ENCODE measurements around the gene RUVBL2. TPM values are rescaled to one million over a fixed set of nuclear protein-coding genes. Genes with fewer than 3 reads are reported as not detected.

Gene RUVBL2
- total RNA-seq, 5 donors from 2014 or later (not counting 1 experiment from before 2014, with no cell fraction given): 20.3 to 48.7 (median 41.4) TPM

GRCh38 chr19:48950830-48951519 is 42.7 kb upstream of the RUVBL2 start:
- Mint-ChIP-seq H3K27ac (no peak overlapping the region), H3K4me3 (no peak overlapping the region), H3K4me1 (peaks cover 12 to 14% (median 12%) of the 10 kb centered on the region in 3 donors), H3K36me3 (peaks cover 1% of the 10 kb centered on the region), H3K27me3 (no peaks in the 10 kb centered on the region), H3K9me3 (peaks cover 0 to 2% (median 0%) of the 10 kb centered on the region in 3 donors)
- Histone ChIP-seq H3K27ac (ENCODE audit: low read length) (no peak overlapping the region), H3K4me1 (ENCODE audit: control insufficient read depth in 1 of 2, extremely low read depth in 1 of 2, insufficient read depth in 2 of 2, low read length in 2 of 2) (peaks cover 3 to 16% of the 10 kb centered on the region in 2 experiments), H3K4me3 (ENCODE audit: control insufficient read depth in 1 of 2, extremely low read depth in 1 of 2, low read length in 1 of 2) (no peak overlapping the region), H3K27me3 (replicated peaks in 1 of 2; ENCODE audit: control insufficient read depth in 2 of 2, extremely low read depth in 1 of 2, insufficient read depth in 2 of 2, low read length in 1 of 2) (no peaks in the 10 kb centered on the region), H3K36me3 (ENCODE audit: control insufficient read depth in 2 of 2, extremely low read depth in 1 of 2, insufficient read depth in 1 of 2, low read length in 1 of 2) (no peaks in the 10 kb centered on the region), H3K9me3 (no peaks in the 10 kb centered on the region)
- ATAC-seq (replicated peaks in 1 of 4): no peak
- no peak for DNase-seq
- WGBS (ENCODE audit: insufficient coverage): 92% methylated on average over 6 of the region's 9 CpGs
- ChIA-PET POLR2A (no interaction called here), CTCF (interaction anchor here in 1 of 2 donors (0.7 to 1.5 kb wide), 2 partner anchors 15 to 43 kb away, joined by 3 to 4 read pairs; partner anchors contain the start of gene RUVBL2)

DNA sequence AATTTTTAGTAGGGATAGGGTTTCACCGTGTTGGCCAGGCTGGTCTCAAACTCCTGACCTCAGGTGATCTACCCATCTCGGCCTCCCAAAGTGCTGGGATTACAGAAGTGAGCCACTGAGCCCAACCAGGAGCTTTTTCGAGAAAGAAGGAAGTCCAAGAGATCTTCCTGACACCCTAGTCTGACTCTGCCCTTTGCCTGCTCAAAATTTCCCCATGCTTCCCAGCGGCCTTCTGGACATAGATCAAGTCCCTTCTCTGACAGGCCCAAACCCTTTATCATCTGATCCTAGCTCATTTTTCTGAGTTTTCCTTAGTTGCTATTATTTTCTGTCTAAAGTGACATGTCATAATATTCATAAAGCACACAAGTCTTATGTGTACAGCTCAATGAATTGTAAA is 40.5 kb upstream of the RUVBL2 start:
- peak overlapping the region; percentile 21 to 85 (median 43) for H3K4me3 Mint-ChIP-seq
- CTCF ChIA-PET: interaction anchor here (0.6 to 1.6 kb wide), 5 partner anchors 19 to 1187 kb away, joined by 3 to 6 read pairs (median 5); partner anchors contain the start of genes GYS1 (in 1 of the 2) and RUVBL2 (in 1 of the 2)

GRCh38 chr19:48953990-48954594 is 39.6 kb upstream of the RUVBL2 start:
- H3K4me1 ChIP-seq (ENCODE audit: control insufficient read depth in 1 of 2, extremely low read depth in 1 of 2, insufficient read depth in 2 of 2, low read length in 2 of 2): peaks cover 6 to 25% of the 10 kb centered on the region in 2 experiments
- POLR2A ChIA-PET: interaction anchor here (0.6 to 0.7 kb wide), 4 partner anchors 12 to 228 kb away, joined by 3 to 5 read pairs (median 4); no protein-coding TSS in a partner anchor
- H3K27ac ChIP-seq (ENCODE audit: low read length): peak overlapping the region; percentile 16
- peak overlapping the region; percentile 93 for H3K27ac Mint-ChIP-seq
- H3K4me1 Mint-ChIP-seq: peaks cover 26 to 33% (median 29%) of the 10 kb centered on the region in 3 donors
- no peaks in the 10 kb centered on the region for H3K9me3 Mint-ChIP-seq
- H3K27me3 ChIP-seq (replicated peaks in 1 of 2; ENCODE audit: control insufficient read depth in 2 of 2, extremely low read depth in 1 of 2, insufficient read depth in 2 of 2, low read length in 1 of 2): no peaks in the 10 kb centered on the region
- H3K4me3 ChIP-seq (ENCODE audit: control insufficient read depth in 1 of 2, extremely low read depth in 1 of 2, low read length in 1 of 2): peak overlapping the region; percentile 93 to 100
- H3K9me3 ChIP-seq: no peaks in the 10 kb centered on the region
- CTCF ChIA-PET: interaction anchor here (0.6 to 2.1 kb wide), 5 partner anchors 17 to 164 kb away, joined by 3 to 8 read pairs (median 5); partner anchors contain the start of genes DHDH (in 1 of the 2), GYS1 (in 1 of the 2) and RUVBL2 (in 1 of the 2)
- DNase-seq (no peak), ATAC-seq (replicated peaks in 1 of 4) (no peak)
- peaks cover 5% of the 10 kb centered on the region in 2 donors for H3K36me3 ChIP-seq (ENCODE audit: control insufficient read depth in 2 of 2, extremely low read depth in 1 of 2, insufficient read depth in 1 of 2, low read length in 1 of 2)
- no peaks in the 10 kb centered on the region for H3K27me3 Mint-ChIP-seq
- H3K36me3 Mint-ChIP-seq: peaks cover 17% of the 10 kb centered on the region
- WGBS (ENCODE audit: insufficient coverage): 72% methylated on average over 5 of the region's 11 CpGs
- peak overlapping the region; percentile 85 to 92 (median 89) for H3K4me3 Mint-ChIP-seq

More for the DNA sequence above, 40.5 kb upstream of the RUVBL2 start:
- peaks cover 5% of the 10 kb centered on the region in 2 donors for H3K36me3 ChIP-seq (ENCODE audit: control insufficient read depth in 2 of 2, extremely low read depth in 1 of 2, insufficient read depth in 1 of 2, low read length in 1 of 2)
- 97% methylated on average over 3 of the region's 4 CpGs for WGBS (ENCODE audit: insufficient coverage)
- H3K27ac Mint-ChIP-seq: no peak overlapping the region
- POLR2A ChIA-PET: no interaction called here
- H3K9me3 ChIP-seq: no peaks in the 10 kb centered on the region
- no peaks in the 10 kb centered on the region for H3K27me3 Mint-ChIP-seq
- H3K9me3 Mint-ChIP-seq: no peaks in the 10 kb centered on the region
- no peaks in the 10 kb centered on the region for H3K27me3 ChIP-seq (replicated peaks in 1 of 2; ENCODE audit: control insufficient read depth in 2 of 2, extremely low read depth in 1 of 2, insufficient read depth in 2 of 2, low read length in 1 of 2)
- ATAC-seq (replicated peaks in 1 of 4) (no peak), DNase-seq (no peak)
- H3K4me1 ChIP-seq (ENCODE audit: control insufficient read depth in 1 of 2, extremely low read depth in 1 of 2, insufficient read depth in 2 of 2, low read length in 2 of 2): peaks cover 6 to 25% of the 10 kb centered on the region in 2 experiments
- H3K36me3 Mint-ChIP-seq: peaks cover 17% of the 10 kb centered on the region
- H3K27ac ChIP-seq (ENCODE audit: low read length): no peak overlapping the region
- no peak overlapping the region for H3K4me3 ChIP-seq (ENCODE audit: control insufficient read depth in 1 of 2, extremely low read depth in 1 of 2, low read length in 1 of 2)
- H3K4me1 Mint-ChIP-seq: peaks cover 24 to 33% (median 26%) of the 10 kb centered on the region in 3 donors

DNA sequence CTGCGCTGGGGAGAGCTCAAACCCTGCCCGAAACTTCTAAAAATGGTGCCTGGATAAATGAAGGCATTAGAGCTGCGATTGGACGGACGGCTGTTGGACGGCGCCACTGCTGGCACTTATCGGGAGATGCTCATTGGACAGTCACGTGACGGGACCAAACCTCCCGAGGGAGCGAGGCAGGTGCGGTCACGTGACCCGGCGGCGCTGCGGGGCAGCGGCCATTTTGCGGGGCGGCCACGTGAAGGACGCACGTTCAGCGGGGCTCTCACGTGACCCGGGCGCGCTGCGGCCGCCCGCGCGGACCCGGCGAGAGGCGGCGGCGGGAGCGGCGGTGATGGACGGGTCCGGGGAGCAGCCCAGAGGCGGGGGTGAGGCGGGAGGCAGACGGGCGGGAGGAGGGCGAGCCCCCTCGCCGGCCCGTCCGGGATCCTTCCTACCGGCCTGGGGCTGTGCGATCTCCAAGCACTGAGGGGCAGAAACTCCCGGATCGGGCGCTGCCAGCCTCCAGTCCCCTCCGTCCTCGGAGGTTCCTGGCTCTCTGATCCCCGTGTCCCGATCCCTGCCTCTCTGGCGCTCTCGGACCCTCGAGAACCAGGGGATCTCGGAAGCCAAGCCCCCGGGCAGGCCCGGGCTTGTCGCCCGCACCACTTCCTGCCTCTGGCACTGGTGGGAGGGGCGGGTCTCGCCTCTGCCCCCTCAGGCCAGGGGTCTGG is 38.9 kb upstream of the RUVBL2 start, which contains the start of gene BAX:
TSS of gene BAX (plus strand) at position 281 of the 713 bp plus-strand sequence. CDS start at position 335, 54 bp downstream.
- CTCF ChIA-PET: interaction anchor here in 1 of 2 donors (0.6 to 2.1 kb wide), 3 partner anchors 16 to 165 kb away, joined by 3 to 8 read pairs (median 5); partner anchors contain the start of gene DHDH
- H3K4me3 Mint-ChIP-seq: peak within 1 kb of the TSS; percentile 85 to 92 (median 89)
- WGBS (ENCODE audit: insufficient coverage): under 1% methylated on average over 71 of the region's 71 CpGs

DNA sequence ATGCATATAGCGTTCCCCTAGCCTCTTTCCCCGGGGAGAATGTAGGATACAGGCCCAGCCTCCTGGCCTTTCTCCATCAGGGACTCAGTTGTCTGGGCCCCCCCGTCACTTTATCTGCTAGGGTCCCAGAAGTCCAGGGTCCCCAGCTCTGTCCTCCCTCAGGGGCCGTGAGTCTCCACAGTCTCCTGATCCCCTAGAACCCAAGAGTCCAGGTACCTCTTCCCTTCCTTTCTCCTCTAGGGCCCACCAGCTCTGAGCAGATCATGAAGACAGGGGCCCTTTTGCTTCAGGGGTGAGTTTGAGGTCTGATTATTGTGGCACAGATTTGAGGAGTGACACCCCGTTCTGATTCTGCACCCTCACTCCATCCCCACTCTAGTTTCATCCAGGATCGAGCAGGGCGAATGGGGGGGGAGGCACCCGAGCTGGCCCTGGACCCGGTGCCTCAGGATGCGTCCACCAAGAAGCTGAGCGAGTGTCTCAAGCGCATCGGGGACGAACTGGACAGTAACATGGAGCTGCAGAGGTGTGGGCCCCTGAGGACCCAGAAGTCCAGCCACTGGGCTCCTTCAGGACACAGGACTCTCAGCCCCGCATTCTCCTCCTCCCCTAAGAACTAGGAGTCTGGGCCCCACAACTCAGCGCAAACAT is 38.3 kb upstream of the RUVBL2 start:
- POLR2A ChIA-PET: no interaction called here
- Mint-ChIP-seq H3K4me3 (peak overlapping the region; percentile 85 to 92 (median 89)), H3K36me3 (peaks cover 17% of the 10 kb centered on the region), H3K4me1 (peaks cover 26 to 34% (median 33%) of the 10 kb centered on the region in 3 donors), H3K27ac (peak overlapping the region; percentile 82 to 86), H3K27me3 (no peaks in the 10 kb centered on the region), H3K9me3 (no peaks in the 10 kb centered on the region)
- peak overlapping the region; percentile 93 to 100 for H3K4me3 ChIP-seq (ENCODE audit: control insufficient read depth in 1 of 2, extremely low read depth in 1 of 2, low read length in 1 of 2)
- H3K4me1 ChIP-seq (ENCODE audit: control insufficient read depth in 1 of 2, extremely low read depth in 1 of 2, insufficient read depth in 2 of 2, low read length in 2 of 2): peaks cover 6 to 36% of the 10 kb centered on the region in 2 experiments
- ATAC-seq (replicated peaks in 1 of 4) (no peak), DNase-seq (no peak)
- no peaks in the 10 kb centered on the region for H3K27me3 ChIP-seq (replicated peaks in 1 of 2; ENCODE audit: control insufficient read depth in 2 of 2, extremely low read depth in 1 of 2, insufficient read depth in 2 of 2, low read length in 1 of 2)
- 67% methylated on average over 14 of the region's 16 CpGs for WGBS (ENCODE audit: insufficient coverage)
- no peaks in the 10 kb centered on the region for H3K9me3 ChIP-seq
- peak overlapping the region; percentile 83 for H3K27ac ChIP-seq (ENCODE audit: low read length)
- CTCF ChIA-PET: interaction anchor here in 1 of 2 donors (1.2 to 2.1 kb wide), 2 partner anchors 15 to 22 kb away, joined by 3 to 8 read pairs; partner anchors contain the start of gene DHDH
- H3K36me3 ChIP-seq (ENCODE audit: control insufficient read depth in 2 of 2, extremely low read depth in 1 of 2, insufficient read depth in 1 of 2, low read length in 1 of 2): peaks cover 5% of the 10 kb centered on the region in 2 donors

More for the DNA sequence above, 38.9 kb upstream of the RUVBL2 start, which contains the start of gene BAX:
- peak within 1 kb of the TSS; percentile 93 for H3K27ac Mint-ChIP-seq
- Histone ChIP-seq H3K27ac (ENCODE audit: low read length) (peak within 1 kb of the TSS; percentile 83), H3K36me3 (ENCODE audit: control insufficient read depth in 2 of 2, extremely low read depth in 1 of 2, insufficient read depth in 1 of 2, low read length in 1 of 2) (peaks cover 5% of the 10 kb centered on the region in 2 donors), H3K27me3 (replicated peaks in 1 of 2; ENCODE audit: control insufficient read depth in 2 of 2, extremely low read depth in 1 of 2, insufficient read depth in 2 of 2, low read length in 1 of 2) (no peaks in the 10 kb centered on the region), H3K4me1 (ENCODE audit: control insufficient read depth in 1 of 2, extremely low read depth in 1 of 2, insufficient read depth in 2 of 2, low read length in 2 of 2) (peaks cover 6 to 29% of the 10 kb centered on the region in 2 experiments), H3K4me3 (ENCODE audit: control insufficient read depth in 1 of 2, extremely low read depth in 1 of 2, low read length in 1 of 2) (peak within 1 kb of the TSS; percentile 93 to 100), H3K9me3 (no peaks in the 10 kb centered on the region)
- no peaks in the 10 kb centered on the region for H3K9me3 Mint-ChIP-seq
- POLR2A ChIA-PET: interaction anchor here (0.6 to 0.7 kb wide), 3 partner anchors 11 to 229 kb away, joined by 3 to 5 read pairs (median 5); no protein-coding TSS in a partner anchor
- ATAC-seq (replicated peaks in 1 of 4) (peak; percentile 91 to 95 (median 92)), DNase-seq (peak; percentile 45 to 89 (median 70))
- no peaks in the 10 kb centered on the region for H3K27me3 Mint-ChIP-seq
- H3K4me1 Mint-ChIP-seq: peaks cover 26 to 33% (median 32%) of the 10 kb centered on the region in 3 donors
- peaks cover 17% of the 10 kb centered on the region for H3K36me3 Mint-ChIP-seq
